Liver (tissue), 9 donors: ENCODE measurements around the gene MOB3C. TPM values are rescaled to one million over a fixed set of nuclear protein-coding genes. Genes with fewer than 3 reads are reported as not detected.
"Not testable (repeated sequence)": the region's sequence is repeated elsewhere in the genome, so short reads cannot be mapped to it uniquely, and the experiment has no call there.

Experiments
- DNase-seq: peaks from one replicate; pipeline ENCODE4 v3.0.0-alpha.2; 2017; ENCODE audit warnings: low spot score
- H3K27ac ChIP-seq, 2 donors: one replicate each; pipeline ENCODE4 v1.7.0; 2013; ENCODE audit warnings: inconsistent platforms in 2 of 2, low read length in 2 of 2, control low read depth in 1 of 2, low read depth in 1 of 2, mild to moderate bottlenecking in 1 of 2
- H3K27me3 ChIP-seq, 4 donors: one replicate each; pipeline versions ENCODE4 v1.6.1 to v1.7.0; 2013; ENCODE audit warnings: low read length in 3 of 4, inconsistent platforms in 1 of 4, mild to moderate bottlenecking in 1 of 4, moderate library complexity in 1 of 4; ENCODE audit not compliant: control insufficient read depth in 4 of 4, insufficient read depth in 4 of 4
- H3K36me3 ChIP-seq, 4 donors: one replicate each; pipeline versions ENCODE4 v1.6.1 to v1.7.0; 2013; ENCODE audit warnings: low read length in 3 of 4, mild to moderate bottlenecking in 3 of 4, low read depth in 1 of 4, moderate library complexity in 1 of 4; ENCODE audit not compliant: control insufficient read depth in 4 of 4, insufficient read depth in 3 of 4
- H3K4me1 ChIP-seq, 4 donors: one replicate each; pipeline versions ENCODE4 v1.6.1 to v1.7.0; 2013; ENCODE audit warnings: low read length in 3 of 4, mild to moderate bottlenecking in 3 of 4, moderate library complexity in 1 of 4; ENCODE audit not compliant: control insufficient read depth in 4 of 4, insufficient read depth in 4 of 4
- H3K4me3 ChIP-seq, 3 donors: one replicate each; pipeline versions ENCODE4 v1.6.1 to v1.7.0; 2013; ENCODE audit warnings: low read length in 3 of 3, control low read depth in 1 of 3, low read depth in 1 of 3, mild to moderate bottlenecking in 1 of 3
- H3K9ac ChIP-seq, 2 donors: one replicate each; pipeline ENCODE4 v1.7.0; 2013; ENCODE audit warnings: low read length in 2 of 2, mild to moderate bottlenecking in 2 of 2, moderate library complexity in 2 of 2, control low read depth in 1 of 2, low read depth in 1 of 2
- H3K9me3 ChIP-seq, 4 donors: one replicate each; pipeline versions ENCODE4 v1.6.1 to v1.7.0; 2013; ENCODE audit warnings: low read length in 3 of 4; ENCODE audit not compliant: control insufficient read depth in 4 of 4
- EGR1 ChIP-seq, 2 donors: IDR thresholded peaks; 2 replicates each; pipeline ENCODE4 v1.6.1; 2016 to 2018; ENCODE audit warnings: antibody characterized with exemption in 2 of 2, low read depth in 2 of 2
- FOXA1 ChIP-seq: IDR thresholded peaks from 2 replicates; pipeline ENCODE4 v1.6.1; 2016; ENCODE audit warnings: antibody characterized with exemption
- FOXA2 ChIP-seq: IDR thresholded peaks from 2 replicates; pipeline ENCODE4 v1.6.1; 2016; ENCODE audit warnings: antibody characterized with exemption
- GABPA ChIP-seq, 2 donors: IDR thresholded peaks in 1 of 2; conservative IDR thresholded peaks in 1 of 2; 2 replicates each; pipeline ENCODE4 v1.6.1; 2016; ENCODE audit warnings: antibody characterized with exemption in 2 of 2, mild to moderate bottlenecking in 1 of 2, moderate library complexity in 1 of 2
- HNF4A ChIP-seq, 2 donors: conservative IDR thresholded peaks; 2 replicates each; pipeline ENCODE4 v1.6.1; 2016; ENCODE audit warnings: antibody characterized with exemption in 2 of 2, mild to moderate bottlenecking in 2 of 2
- HNF4G ChIP-seq: IDR thresholded peaks from 2 replicates; pipeline ENCODE4 v1.6.1; 2016; ENCODE audit warnings: antibody characterized with exemption
- JUND ChIP-seq, 2 donors: IDR thresholded peaks; 2 replicates each; pipeline ENCODE4 v1.6.1; 2016; ENCODE audit warnings: antibody characterized with exemption in 2 of 2
- RAD21 ChIP-seq, 2 donors: IDR thresholded peaks; 2 replicates each; pipeline ENCODE4 v1.6.1; 2016; ENCODE audit warnings: antibody characterized with exemption in 2 of 2, mild to moderate bottlenecking in 2 of 2
- RXRA ChIP-seq, 2 donors: IDR thresholded peaks; 2 replicates each; pipeline ENCODE4 v1.6.1; 2017 to 2018; ENCODE audit warnings: antibody characterized with exemption in 2 of 2, mild to moderate bottlenecking in 1 of 2
- SP1 ChIP-seq: IDR thresholded peaks from 2 replicates; pipeline ENCODE4 v1.6.1; 2018; ENCODE audit warnings: antibody characterized with exemption, mild to moderate bottlenecking
- WGBS: extraction: QIAGEN DNeasy Blood & Tissue Kit; methylation state at CpG from one replicate; pipeline ENCODE4 v1.1.7; 2013; 5-methylcytosine and 5-hydroxymethylcytosine counted together
- polyA plus RNA-seq, 2 donors: library from polyadenylated mRNA; stranded (reverse) in 1 of 2; unstranded in 1 of 2; fragments of 200-250 nt in 1 of 2; fragments of >200 nt in 1 of 2; fragmentation: Nextera tagmentation in 1 of 2; extraction: Ambion mirVana in 1 of 2; gene quantifications; one replicate each; pipeline versions ENCODE4 v1.2.1 to v1.2.3, GENCODE V29; 2013 to 2015
- total RNA-seq, 2 donors: library from RNA; depleted of rRNA; stranded (reverse); fragments of >200 nt; gene quantifications; one replicate each; pipeline ENCODE4 v1.2.3, GENCODE V29; 2014
- TF ChIP-seq, protein P1 (sequence below): IDR thresholded peaks from 2 replicates; pipeline ENCODE4 v1.6.1; 2016; ENCODE audit warnings: antibody characterized with exemption, mild to moderate bottlenecking
- TF ChIP-seq, protein P2 (sequence below): fragments of 150-350 bp; IDR thresholded peaks from 2 replicates; pipeline ENCODE4 v1.5.1; 2017; ENCODE audit warnings: improper control_type of control experiment, low read depth, low read length; ENCODE audit not compliant: missing input control
- TF ChIP-seq, protein P3 (sequence below): IDR thresholded peaks from 2 replicates; pipeline ENCODE4 v1.6.1; 2016; ENCODE audit warnings: antibody characterized with exemption
- TF ChIP-seq, protein P4 (sequence below): IDR thresholded peaks from 2 replicates; pipeline ENCODE4 v1.6.1; 2016; ENCODE audit warnings: antibody characterized with exemption
- donor health status: healthy.
- donor health status: healthy.
- donor health status: healthy.
- donor health status: healthy.
- donor health status: healthy.

The MOB3C gene
- total and polyA plus RNA-seq, 4 donors: 2.3 to 7.9 (median 5.4) TPM

DNA sequence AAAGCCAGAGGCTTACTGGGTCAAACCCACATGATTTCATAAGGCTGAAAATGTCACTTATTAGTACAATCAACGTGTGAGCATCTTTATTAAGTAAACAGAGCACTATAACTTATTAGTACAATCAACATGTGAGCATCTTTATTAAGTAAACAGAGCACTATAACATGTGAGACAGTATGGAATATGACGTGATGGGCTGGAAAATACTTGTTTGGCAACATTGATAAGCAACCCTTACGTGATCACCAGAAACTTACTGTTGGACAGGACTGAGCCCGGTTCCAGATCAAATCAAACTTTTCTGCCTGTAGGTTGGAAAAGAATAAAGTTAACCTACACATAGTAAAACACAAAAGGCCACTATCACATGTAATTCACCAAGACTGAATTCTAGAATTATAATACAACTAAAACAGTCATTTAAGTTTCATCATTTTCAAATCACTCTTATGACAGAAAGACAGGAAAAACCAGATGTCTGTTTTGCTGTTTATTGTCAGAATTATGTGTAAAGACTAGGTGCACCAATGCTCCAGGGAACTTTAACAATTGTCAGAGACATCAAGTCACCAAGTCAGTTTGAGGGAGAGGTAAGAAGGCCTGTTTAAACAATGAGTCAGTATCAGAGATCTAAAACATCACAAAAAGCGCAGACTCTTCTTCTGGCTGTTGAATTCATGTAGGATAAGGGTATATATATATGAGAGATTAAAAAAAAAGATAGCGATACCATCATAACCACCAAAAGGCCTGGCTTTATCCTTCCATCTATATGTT is 35.9 kb upstream of the MOB3C start:
- Histone ChIP-seq H3K4me3 (no peak overlapping the region), H3K9me3 (no peaks in the 10 kb centered on the region), H3K9ac (no peak overlapping the region), H3K27me3 (no peaks in the 10 kb centered on the region), H3K27ac (no peak overlapping the region), H3K36me3 (peaks cover 0 to 42% (median 35%) of the 10 kb centered on the region in 4 donors), H3K4me1 (no peaks in the 10 kb centered on the region)
- TF ChIP-seq, protein P1, sequence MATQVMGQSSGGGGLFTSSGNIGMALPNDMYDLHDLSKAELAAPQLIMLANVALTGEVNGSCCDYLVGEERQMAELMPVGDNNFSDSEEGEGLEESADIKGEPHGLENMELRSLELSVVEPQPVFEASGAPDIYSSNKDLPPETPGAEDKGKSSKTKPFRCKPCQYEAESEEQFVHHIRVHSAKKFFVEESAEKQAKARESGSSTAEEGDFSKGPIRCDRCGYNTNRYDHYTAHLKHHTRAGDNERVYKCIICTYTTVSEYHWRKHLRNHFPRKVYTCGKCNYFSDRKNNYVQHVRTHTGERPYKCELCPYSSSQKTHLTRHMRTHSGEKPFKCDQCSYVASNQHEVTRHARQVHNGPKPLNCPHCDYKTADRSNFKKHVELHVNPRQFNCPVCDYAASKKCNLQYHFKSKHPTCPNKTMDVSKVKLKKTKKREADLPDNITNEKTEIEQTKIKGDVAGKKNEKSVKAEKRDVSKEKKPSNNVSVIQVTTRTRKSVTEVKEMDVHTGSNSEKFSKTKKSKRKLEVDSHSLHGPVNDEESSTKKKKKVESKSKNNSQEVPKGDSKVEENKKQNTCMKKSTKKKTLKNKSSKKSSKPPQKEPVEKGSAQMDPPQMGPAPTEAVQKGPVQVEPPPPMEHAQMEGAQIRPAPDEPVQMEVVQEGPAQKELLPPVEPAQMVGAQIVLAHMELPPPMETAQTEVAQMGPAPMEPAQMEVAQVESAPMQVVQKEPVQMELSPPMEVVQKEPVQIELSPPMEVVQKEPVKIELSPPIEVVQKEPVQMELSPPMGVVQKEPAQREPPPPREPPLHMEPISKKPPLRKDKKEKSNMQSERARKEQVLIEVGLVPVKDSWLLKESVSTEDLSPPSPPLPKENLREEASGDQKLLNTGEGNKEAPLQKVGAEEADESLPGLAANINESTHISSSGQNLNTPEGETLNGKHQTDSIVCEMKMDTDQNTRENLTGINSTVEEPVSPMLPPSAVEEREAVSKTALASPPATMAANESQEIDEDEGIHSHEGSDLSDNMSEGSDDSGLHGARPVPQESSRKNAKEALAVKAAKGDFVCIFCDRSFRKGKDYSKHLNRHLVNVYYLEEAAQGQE: no peak
- TF ChIP-seq, protein P2, sequence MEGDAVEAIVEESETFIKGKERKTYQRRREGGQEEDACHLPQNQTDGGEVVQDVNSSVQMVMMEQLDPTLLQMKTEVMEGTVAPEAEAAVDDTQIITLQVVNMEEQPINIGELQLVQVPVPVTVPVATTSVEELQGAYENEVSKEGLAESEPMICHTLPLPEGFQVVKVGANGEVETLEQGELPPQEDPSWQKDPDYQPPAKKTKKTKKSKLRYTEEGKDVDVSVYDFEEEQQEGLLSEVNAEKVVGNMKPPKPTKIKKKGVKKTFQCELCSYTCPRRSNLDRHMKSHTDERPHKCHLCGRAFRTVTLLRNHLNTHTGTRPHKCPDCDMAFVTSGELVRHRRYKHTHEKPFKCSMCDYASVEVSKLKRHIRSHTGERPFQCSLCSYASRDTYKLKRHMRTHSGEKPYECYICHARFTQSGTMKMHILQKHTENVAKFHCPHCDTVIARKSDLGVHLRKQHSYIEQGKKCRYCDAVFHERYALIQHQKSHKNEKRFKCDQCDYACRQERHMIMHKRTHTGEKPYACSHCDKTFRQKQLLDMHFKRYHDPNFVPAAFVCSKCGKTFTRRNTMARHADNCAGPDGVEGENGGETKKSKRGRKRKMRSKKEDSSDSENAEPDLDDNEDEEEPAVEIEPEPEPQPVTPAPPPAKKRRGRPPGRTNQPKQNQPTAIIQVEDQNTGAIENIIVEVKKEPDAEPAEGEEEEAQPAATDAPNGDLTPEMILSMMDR: no peak
- TF ChIP-seq SP1: no peak
- no peak for TF ChIP-seq EGR1 (IDR thresholded peaks at IDR 0.05; ENCODE audit: low read depth in 2 of 2)
- TF ChIP-seq FOXA1: no peak
- no peak for TF ChIP-seq HNF4G
- DNase-seq: no peak
- WGBS: 75% methylated on average over 6 of the region's 6 CpGs

DNA sequence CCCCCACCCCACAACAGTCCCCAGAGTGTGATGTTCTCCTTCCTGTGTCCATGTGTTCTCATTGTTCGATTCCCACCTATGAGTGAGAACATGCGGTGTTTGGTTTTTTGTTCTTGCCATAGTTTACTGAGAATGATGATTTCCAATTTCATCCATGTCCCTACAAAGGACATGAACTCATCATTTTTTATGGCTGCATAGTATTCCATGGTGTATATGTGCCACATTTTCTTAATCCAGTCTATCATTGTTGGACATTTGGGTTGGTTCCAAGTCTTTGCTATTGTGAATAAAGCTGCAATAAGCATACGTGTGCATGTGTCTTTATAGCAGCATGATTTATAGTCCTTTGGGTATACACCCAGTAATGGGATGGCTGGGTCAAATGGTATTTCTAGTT is 34.5 kb upstream of the MOB3C start:
- DNase-seq, H3K4me3 ChIP-seq, H3K27me3 ChIP-seq, H3K9me3 ChIP-seq, H3K4me1 ChIP-seq, H3K27ac ChIP-seq, H3K9ac ChIP-seq: not testable (repeated sequence)
- peaks cover 0 to 35% (median 31%) of the 10 kb centered on the region in 4 donors for H3K36me3 ChIP-seq
- 94% methylated on average over 3 of the region's 3 CpGs for WGBS

DNA sequence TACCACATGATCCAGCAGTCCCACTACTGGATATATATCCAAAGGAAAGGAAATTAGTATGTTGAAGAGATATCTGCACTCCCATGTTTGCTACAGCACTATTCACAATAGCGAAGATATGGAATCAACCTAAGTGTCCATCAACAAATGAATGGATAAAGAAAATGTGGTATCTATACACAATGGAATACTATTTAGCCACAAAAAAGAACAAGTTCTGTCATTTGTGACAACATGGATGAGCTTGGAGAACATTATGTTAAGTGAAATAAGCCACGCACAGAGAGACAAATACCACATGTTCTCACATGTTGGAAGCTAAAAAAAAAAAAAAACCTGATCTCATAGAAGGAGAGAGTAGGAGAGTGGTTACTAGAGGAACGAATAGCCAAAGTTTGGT is 33.9 kb upstream of the MOB3C start:
- Histone ChIP-seq H3K4me3 (no peak overlapping the region), H3K4me1 (no peaks in the 10 kb centered on the region), H3K9me3 (no peaks in the 10 kb centered on the region), H3K36me3 (peaks cover 0 to 30% (median 26%) of the 10 kb centered on the region in 4 donors), H3K27me3 (no peaks in the 10 kb centered on the region), H3K9ac (no peak overlapping the region), H3K27ac (no peak overlapping the region)
- no peak for DNase-seq
- 98% methylated on average over 3 of the region's 3 CpGs for WGBS
- no peak for TF ChIP-seq JUND (IDR thresholded peaks at IDR 0.05)
- TF ChIP-seq EGR1 (IDR thresholded peaks at IDR 0.05; ENCODE audit: low read depth in 2 of 2): no peak
- TF ChIP-seq, protein P2: no peak
- TF ChIP-seq GABPA (IDR thresholded peaks at IDR 0.05 in 1 of 2, conservative IDR thresholded peaks at IDR 0.05 in 1 of 2): no peak
- TF ChIP-seq, protein P3, sequence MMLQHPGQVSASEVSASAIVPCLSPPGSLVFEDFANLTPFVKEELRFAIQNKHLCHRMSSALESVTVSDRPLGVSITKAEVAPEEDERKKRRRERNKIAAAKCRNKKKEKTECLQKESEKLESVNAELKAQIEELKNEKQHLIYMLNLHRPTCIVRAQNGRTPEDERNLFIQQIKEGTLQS: no peak
- TF ChIP-seq RXRA (IDR thresholded peaks at IDR 0.05): no peak
- no peak for TF ChIP-seq HNF4A (conservative IDR thresholded peaks at IDR 0.05)
- TF ChIP-seq, protein P1: no peak
- TF ChIP-seq FOXA2: no peak
- TF ChIP-seq RAD21 (IDR thresholded peaks at IDR 0.05): no peak
- no peak for TF ChIP-seq SP1
- TF ChIP-seq, protein P4, sequence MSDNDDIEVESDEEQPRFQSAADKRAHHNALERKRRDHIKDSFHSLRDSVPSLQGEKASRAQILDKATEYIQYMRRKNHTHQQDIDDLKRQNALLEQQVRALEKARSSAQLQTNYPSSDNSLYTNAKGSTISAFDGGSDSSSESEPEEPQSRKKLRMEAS: no peak
- TF ChIP-seq HNF4G: no peak
- no peak for TF ChIP-seq FOXA1
